K562 (cell line): ENCODE measurements around the gene POLR3G. TPM values are rescaled to one million over a fixed set of nuclear protein-coding genes. Genes with fewer than 3 reads are reported as not detected.

Experiments
- ATAC-seq: fragments of 200-7000 bp; cut with Tn5 transposase; 3 replicates; pipeline ENCODE4 v1.9.1; 2020; ENCODE audit warnings: moderate library complexity
- BruUV-seq: library from RNA; stranded (reverse); fragments of 400-500 nt; replicated peaks from 2 replicates; lab custom pipeline; 2021; lab: Mats Ljungman, UMichigan
- CTCF ChIA-PET: fragments of 300-600 bp; formaldehyde crosslinking; extraction: SDS; loops from one replicate; lab custom pipeline; 2021; ENCODE audit warnings: low intra/inter-chr PET ratio; lab: Yijun Ruan, JAX
- POLR2A ChIA-PET: fragments of 300-600, 350-650 bp; sonication (Branson Sonifier 250); formaldehyde crosslinking; extraction: SDS; loops from one replicate; lab custom pipeline; 2021; ENCODE audit warnings: antibody characterized with exemption, inconsistent platforms; lab: Yijun Ruan, JAX
- DNase-seq, 4 experiments: peaks; one replicate each; pipeline versions ENCODE4 v3.0.0 to v3.0.0-alpha.2; 2011 to 2018; ENCODE audit warnings: low spot score in 3 of 4, mixed read lengths in 3 of 4; ENCODE audit errors: extremely low read depth in 1 of 4
- FAIRE-seq: peaks from 2 replicates; lab custom pipeline; 2011; peaks lifted over from hg19 to GRCh38; lab: Jason Lieb, UNC
- H2AFZ ChIP-seq: 2 replicates; pipeline ENCODE4 v1.6.0; 2011; ENCODE audit warnings: low read depth, low read length, control low read depth, inconsistent platforms
- H3K27ac ChIP-seq: fragments of 200-600 bp; 3 replicates; pipeline ENCODE4 v1.8.0; 2011; ENCODE audit warnings: low read depth, mild to moderate bottlenecking, control low read depth, inconsistent platforms, low read length, moderate library complexity, mixed read lengths; ENCODE audit errors: extremely low read depth
- H3K27me3 ChIP-seq, 2 experiments: fragments of 300-600 bp in 1 of 2; 2 replicates in 1 of 2; 3 replicates in 1 of 2; pipeline versions ENCODE4 v1.6.0 to v1.8.0; 2011; ENCODE audit warnings: inconsistent platforms in 2 of 2, low read length in 2 of 2, mild to moderate bottlenecking in 1 of 2, mixed read lengths in 1 of 2, moderate library complexity in 1 of 2; ENCODE audit not compliant: control insufficient read depth in 2 of 2, insufficient read depth in 2 of 2
- H3K36me3 ChIP-seq: fragments of 300-600 bp; 3 replicates; pipeline ENCODE4 v1.8.0; 2011; ENCODE audit warnings: mild to moderate bottlenecking, low read length, inconsistent platforms; ENCODE audit not compliant: control insufficient read depth, insufficient read depth
- H3K4me1 ChIP-seq, 2 experiments: fragments of 200-600 bp in 1 of 2; replicated peaks in 1 of 2; 2 replicates in 1 of 2; 3 replicates in 1 of 2; pipeline versions ENCODE4 v1.5.1 to v1.8.0; 2011; ENCODE audit warnings: inconsistent platforms in 2 of 2, low read length in 2 of 2, mild to moderate bottlenecking in 1 of 2, mixed read lengths in 1 of 2, moderate library complexity in 1 of 2; ENCODE audit not compliant: control insufficient read depth in 2 of 2, insufficient read depth in 2 of 2
- H3K4me2 ChIP-seq: 2 replicates; pipeline ENCODE4 v1.6.1; 2011; ENCODE audit warnings: low read length, control low read depth, inconsistent platforms, mixed read lengths; ENCODE audit not compliant: insufficient read depth
- H3K4me3 ChIP-seq: fragments of 200-600 bp; sonication (generic), shearing (Covaris generic); 2 replicates; pipeline ENCODE4 v1.5.1; 2016; ENCODE audit warnings: control low read depth, inconsistent platforms
- H3K79me2 ChIP-seq: fragments of 200-600 bp; 3 replicates; pipeline ENCODE4 v1.8.0; 2011; ENCODE audit warnings: low read length, inconsistent platforms; ENCODE audit not compliant: control insufficient read depth, insufficient read depth
- H3K9ac ChIP-seq, 2 experiments: 2 replicates each; pipeline versions ENCODE4 v1.6.0 to v1.6.1; 2011; ENCODE audit warnings: low read depth in 2 of 2, low read length in 2 of 2, control low read depth in 1 of 2, inconsistent platforms in 1 of 2, mild to moderate bottlenecking in 1 of 2, mixed read lengths in 1 of 2; ENCODE audit not compliant: insufficient read depth in 1 of 2
- H3K9me1 ChIP-seq: one replicate; pipeline ENCODE4 v1.6.0; 2011; ENCODE audit warnings: inconsistent platforms, mild to moderate bottlenecking, low read length, moderate library complexity; ENCODE audit not compliant: control insufficient read depth, insufficient read depth
- H3K9me3 ChIP-seq: replicated peaks from 2 replicates; pipeline ENCODE4 v1.5.1; 2011; ENCODE audit warnings: low read depth, low read length, inconsistent platforms; ENCODE audit not compliant: control insufficient read depth, insufficient read depth
- H4K20me1 ChIP-seq: replicated peaks from 2 replicates; pipeline ENCODE4 v1.6.1; 2011; ENCODE audit warnings: low read length, inconsistent platforms, mixed read lengths; ENCODE audit not compliant: control insufficient read depth, insufficient read depth
- BHLHE40 ChIP-seq: IDR thresholded peaks from 2 replicates; pipeline ENCODE4 v1.6.1; 2011; ENCODE audit warnings: low read length, improper control_type of control experiment
- JUND ChIP-seq, 2 experiments: IDR thresholded peaks; 2 replicates in 1 of 2; 3 replicates in 1 of 2; pipeline ENCODE4 v1.6.1; 2011; ENCODE audit warnings: borderline replicate concordance in 2 of 2, low read depth in 2 of 2, low read length in 2 of 2, improper control_type of control experiment in 1 of 2, missing biosample characterization in 1 of 2, missing genetic modification characterization in 1 of 2, missing genetic modification reagents in 1 of 2
- KDM1A ChIP-seq, 2 experiments: fragments of 450-650 bp; IDR thresholded peaks; 2 replicates each; pipeline ENCODE4 v1.6.1; 2016; ENCODE audit warnings: mild to moderate bottlenecking in 2 of 2
- L3MBTL2 ChIP-seq: fragments of 450-650 bp; IDR thresholded peaks from 2 replicates; pipeline ENCODE4 v1.6.1; 2016; ENCODE audit warnings: mild to moderate bottlenecking, moderate library complexity
- PHF20 ChIP-seq: fragments of 450-650 bp; IDR thresholded peaks from 2 replicates; pipeline ENCODE4 v1.6.1; 2018; ENCODE audit not compliant: partially characterized antibody
- PRMT5 ChIP-seq: sonication (generic); formaldehyde crosslinking; IDR thresholded peaks from 2 replicates; pipeline ENCODE4 v1.5.0; 2020; ENCODE audit warnings: missing genetic modification reagents
- RAD21 ChIP-seq, 2 experiments: fragments of 250-450 bp in 1 of 2; fragments of 450-650 bp in 1 of 2; sonication (Bioruptor Pico) in 1 of 2; formaldehyde crosslinking in 1 of 2; IDR thresholded peaks in 1 of 2; conservative IDR thresholded peaks in 1 of 2; 2 replicates each; pipeline versions ENCODE4 v1.4.0 to v1.8.0; 2020 to 2022; ENCODE audit warnings: mild to moderate bottlenecking in 2 of 2, moderate library complexity in 1 of 2
- ZNF24 ChIP-seq: fragments of 450-650 bp; IDR thresholded peaks from 2 replicates; pipeline ENCODE4 v1.6.1; 2016
- ZNF644 ChIP-seq: fragments of 200-800 bp; sonication (Bioruptor generic); IDR thresholded peaks from 2 replicates; pipeline ENCODE4 v1.6.1; 2016; ENCODE audit warnings: low read depth, missing genetic modification characterization, missing compliant biosample characterization
- WGBS: fragments of 100-300 bp; shearing (Covaris generic); methylation state at CpG from one replicate; pipeline ENCODE4 v1.1.6; 2016; ENCODE audit warnings: low coverage, mixed read lengths; ENCODE audit not compliant: insufficient coverage; ENCODE audit errors: missing lambda C conversion rate; 5-methylcytosine and 5-hydroxymethylcytosine counted together
- in situ Hi-C: fragments of 300-500 bp; cut with MboI; formaldehyde crosslinking; loops from 4 replicates; pipeline ENCODE4 v1.15.0; 2018; ENCODE audit warnings: inconsistent platforms, mixed read lengths
- intact Hi-C: fragments of 100-400 bp; cut with micrococcal nuclease; formaldehyde crosslinking; loops from 2 replicates; pipeline ENCODE4 v1.14.2; 2022
- polyA plus RNA-seq, 8 experiments: library from polyadenylated mRNA; depleted of rRNA in 4 of 8; stranded (reverse) in 5 of 8; unstranded in 3 of 8; fragments of >200 nt; fragmentation: Nextera tagmentation in 2 of 8; fragmentation: Illumina TruSeq in 1 of 8; extraction: Ambion mirVana in 2 of 8; extraction: Trizol in 1 of 8; gene quantifications; 2 replicates each; pipeline versions ENCODE4 v1.2.1 to v1.2.3, GENCODE V29; 2011 to 2014; ENCODE audit warnings: inconsistent platforms in 1 of 8, missing spikeins in 1 of 8
- total RNA-seq, 7 experiments: library from RNA; depleted of rRNA in 6 of 7; stranded (reverse); fragments of >200 nt in 6 of 7; fragmentation: Illumina TruSeq in 2 of 7; extraction: Trizol in 2 of 7; gene quantifications; 2 replicates each; pipeline versions ENCODE4 v1.2.1 to v1.2.3, GENCODE V29; 2011 to 2021; ENCODE audit warnings: low replicate concordance in 1 of 7
- TF ChIP-seq, protein P1 (sequence below): fragments of 450-650 bp; IDR thresholded peaks from 2 replicates; pipeline ENCODE4 v1.6.1; 2016; ENCODE audit warnings: mild to moderate bottlenecking, moderate library complexity

POLR3G gene
- total and polyA plus RNA-seq, 9 of the 15 experiments (the other 6 are each of a cell fraction or from before 2014, with no cell fraction given): 39.0 to 111 (median 59.0) TPM

GRCh38 chr5:90434116-90434714 lies 40.4 kb upstream of the POLR3G start:
- peak; percentile 87 for FAIRE-seq
- no peaks in the 10 kb centered on the region for H3K4me1 ChIP-seq
- 0 out of 2 replicates have a peak, but pooled peaks have one; percentile 21 for TF ChIP-seq ZNF24
- TF ChIP-seq RAD21 (CRISPR knock-in tag; conservative IDR thresholded peaks at IDR 0.05 in 1 of 2, IDR thresholded peaks at IDR 0.05 in 1 of 2): peak; percentile 58 to 85
- TF ChIP-seq PRMT5 (CRISPR knock-in tag): no peak
- no peak for TF ChIP-seq PHF20
- TF ChIP-seq, protein P1, sequence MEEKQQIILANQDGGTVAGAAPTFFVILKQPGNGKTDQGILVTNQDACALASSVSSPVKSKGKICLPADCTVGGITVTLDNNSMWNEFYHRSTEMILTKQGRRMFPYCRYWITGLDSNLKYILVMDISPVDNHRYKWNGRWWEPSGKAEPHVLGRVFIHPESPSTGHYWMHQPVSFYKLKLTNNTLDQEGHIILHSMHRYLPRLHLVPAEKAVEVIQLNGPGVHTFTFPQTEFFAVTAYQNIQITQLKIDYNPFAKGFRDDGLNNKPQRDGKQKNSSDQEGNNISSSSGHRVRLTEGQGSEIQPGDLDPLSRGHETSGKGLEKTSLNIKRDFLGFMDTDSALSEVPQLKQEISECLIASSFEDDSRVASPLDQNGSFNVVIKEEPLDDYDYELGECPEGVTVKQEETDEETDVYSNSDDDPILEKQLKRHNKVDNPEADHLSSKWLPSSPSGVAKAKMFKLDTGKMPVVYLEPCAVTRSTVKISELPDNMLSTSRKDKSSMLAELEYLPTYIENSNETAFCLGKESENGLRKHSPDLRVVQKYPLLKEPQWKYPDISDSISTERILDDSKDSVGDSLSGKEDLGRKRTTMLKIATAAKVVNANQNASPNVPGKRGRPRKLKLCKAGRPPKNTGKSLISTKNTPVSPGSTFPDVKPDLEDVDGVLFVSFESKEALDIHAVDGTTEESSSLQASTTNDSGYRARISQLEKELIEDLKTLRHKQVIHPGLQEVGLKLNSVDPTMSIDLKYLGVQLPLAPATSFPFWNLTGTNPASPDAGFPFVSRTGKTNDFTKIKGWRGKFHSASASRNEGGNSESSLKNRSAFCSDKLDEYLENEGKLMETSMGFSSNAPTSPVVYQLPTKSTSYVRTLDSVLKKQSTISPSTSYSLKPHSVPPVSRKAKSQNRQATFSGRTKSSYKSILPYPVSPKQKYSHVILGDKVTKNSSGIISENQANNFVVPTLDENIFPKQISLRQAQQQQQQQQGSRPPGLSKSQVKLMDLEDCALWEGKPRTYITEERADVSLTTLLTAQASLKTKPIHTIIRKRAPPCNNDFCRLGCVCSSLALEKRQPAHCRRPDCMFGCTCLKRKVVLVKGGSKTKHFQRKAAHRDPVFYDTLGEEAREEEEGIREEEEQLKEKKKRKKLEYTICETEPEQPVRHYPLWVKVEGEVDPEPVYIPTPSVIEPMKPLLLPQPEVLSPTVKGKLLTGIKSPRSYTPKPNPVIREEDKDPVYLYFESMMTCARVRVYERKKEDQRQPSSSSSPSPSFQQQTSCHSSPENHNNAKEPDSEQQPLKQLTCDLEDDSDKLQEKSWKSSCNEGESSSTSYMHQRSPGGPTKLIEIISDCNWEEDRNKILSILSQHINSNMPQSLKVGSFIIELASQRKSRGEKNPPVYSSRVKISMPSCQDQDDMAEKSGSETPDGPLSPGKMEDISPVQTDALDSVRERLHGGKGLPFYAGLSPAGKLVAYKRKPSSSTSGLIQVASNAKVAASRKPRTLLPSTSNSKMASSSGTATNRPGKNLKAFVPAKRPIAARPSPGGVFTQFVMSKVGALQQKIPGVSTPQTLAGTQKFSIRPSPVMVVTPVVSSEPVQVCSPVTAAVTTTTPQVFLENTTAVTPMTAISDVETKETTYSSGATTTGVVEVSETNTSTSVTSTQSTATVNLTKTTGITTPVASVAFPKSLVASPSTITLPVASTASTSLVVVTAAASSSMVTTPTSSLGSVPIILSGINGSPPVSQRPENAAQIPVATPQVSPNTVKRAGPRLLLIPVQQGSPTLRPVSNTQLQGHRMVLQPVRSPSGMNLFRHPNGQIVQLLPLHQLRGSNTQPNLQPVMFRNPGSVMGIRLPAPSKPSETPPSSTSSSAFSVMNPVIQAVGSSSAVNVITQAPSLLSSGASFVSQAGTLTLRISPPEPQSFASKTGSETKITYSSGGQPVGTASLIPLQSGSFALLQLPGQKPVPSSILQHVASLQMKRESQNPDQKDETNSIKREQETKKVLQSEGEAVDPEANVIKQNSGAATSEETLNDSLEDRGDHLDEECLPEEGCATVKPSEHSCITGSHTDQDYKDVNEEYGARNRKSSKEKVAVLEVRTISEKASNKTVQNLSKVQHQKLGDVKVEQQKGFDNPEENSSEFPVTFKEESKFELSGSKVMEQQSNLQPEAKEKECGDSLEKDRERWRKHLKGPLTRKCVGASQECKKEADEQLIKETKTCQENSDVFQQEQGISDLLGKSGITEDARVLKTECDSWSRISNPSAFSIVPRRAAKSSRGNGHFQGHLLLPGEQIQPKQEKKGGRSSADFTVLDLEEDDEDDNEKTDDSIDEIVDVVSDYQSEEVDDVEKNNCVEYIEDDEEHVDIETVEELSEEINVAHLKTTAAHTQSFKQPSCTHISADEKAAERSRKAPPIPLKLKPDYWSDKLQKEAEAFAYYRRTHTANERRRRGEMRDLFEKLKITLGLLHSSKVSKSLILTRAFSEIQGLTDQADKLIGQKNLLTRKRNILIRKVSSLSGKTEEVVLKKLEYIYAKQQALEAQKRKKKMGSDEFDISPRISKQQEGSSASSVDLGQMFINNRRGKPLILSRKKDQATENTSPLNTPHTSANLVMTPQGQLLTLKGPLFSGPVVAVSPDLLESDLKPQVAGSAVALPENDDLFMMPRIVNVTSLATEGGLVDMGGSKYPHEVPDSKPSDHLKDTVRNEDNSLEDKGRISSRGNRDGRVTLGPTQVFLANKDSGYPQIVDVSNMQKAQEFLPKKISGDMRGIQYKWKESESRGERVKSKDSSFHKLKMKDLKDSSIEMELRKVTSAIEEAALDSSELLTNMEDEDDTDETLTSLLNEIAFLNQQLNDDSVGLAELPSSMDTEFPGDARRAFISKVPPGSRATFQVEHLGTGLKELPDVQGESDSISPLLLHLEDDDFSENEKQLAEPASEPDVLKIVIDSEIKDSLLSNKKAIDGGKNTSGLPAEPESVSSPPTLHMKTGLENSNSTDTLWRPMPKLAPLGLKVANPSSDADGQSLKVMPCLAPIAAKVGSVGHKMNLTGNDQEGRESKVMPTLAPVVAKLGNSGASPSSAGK: no peak
- no peak for TF ChIP-seq ZNF644
- TF ChIP-seq KDM1A (IDR thresholded peaks at IDR 0.05): no peak
- peak; percentile 15; the same call in 1 of the 2 replicates for TF ChIP-seq L3MBTL2
- no peak for TF ChIP-seq BHLHE40
- TF ChIP-seq JUND (IDR thresholded peaks at IDR 0.05; ENCODE audit: borderline replicate concordance, low read depth, low read length): 0 out of 2 replicates have a peak, but pooled peaks have one; percentile 5
- TF ChIP-seq JUND (tag; IDR thresholded peaks at IDR 0.05; ENCODE audit: borderline replicate concordance, low read depth, low read length): no peak; the same call in 2 of the 3 replicates

More at GRCh38 chr5:90434116-90434714, 40.4 kb upstream of the POLR3G start:
- Histone ChIP-seq H3K79me2 (no peaks in the 10 kb centered on the region), H3K27me3 (no peaks in the 10 kb centered on the region), H3K9me1 (no peaks in the 10 kb centered on the region), H3K9me3 (no peaks in the 10 kb centered on the region), H3K4me2 (no peak overlapping the region), H3K36me3 (no peaks in the 10 kb centered on the region), H3K4me3 (no peak overlapping the region), H3K9ac (no peak overlapping the region), H4K20me1 (no peaks in the 10 kb centered on the region), H2AFZ (peak overlapping the region; percentile 41; the same call in 1 of the 2 replicates), H3K27ac (no peak overlapping the region)
- peak; percentile 98 for ATAC-seq
- peak; percentile 29 to 77 (median 44) for DNase-seq
- intact Hi-C loops: loop anchor here (2.0 to 5.0 kb wide), 4 partner anchors 47 to 1705 kb away; no protein-coding TSS in a partner anchor
- in situ Hi-C loops: loop anchor here (10.0 kb wide), 1 partner anchor 171 kb away; no protein-coding TSS in a partner anchor
- no TSS peak for BruUV-seq
- ChIA-PET POLR2A (no interaction called here), CTCF (interaction anchor here (0.5 to 1.1 kb wide), 2 partner anchors 474 to 1704 kb away, joined by 3 read pairs; no protein-coding TSS in a partner anchor)
- WGBS: 31% methylated on average over 5 of the region's 5 CpGs
